Muscle of leg (tissue), 11 donors: Measurements from ENCODE around the gene EXOC4. TPM values are rescaled to one million over a fixed set of nuclear protein-coding genes. Genes with fewer than 3 reads are reported as not detected.

Source experiments
- DNase-seq: peaks from one replicate; pipeline ENCODE4 v3.0.0; 2013
- H3K27ac ChIP-seq: one replicate; pipeline ENCODE4 v1.5.1; 2013; ENCODE audit warnings: mild to moderate bottlenecking, low read length, control low read depth
- H3K27me3 ChIP-seq: one replicate; pipeline ENCODE4 v1.6.1; 2013; ENCODE audit warnings: low read length; ENCODE audit not compliant: control insufficient read depth, insufficient read depth
- H3K36me3 ChIP-seq: one replicate; pipeline ENCODE4 v1.6.1; 2013; ENCODE audit warnings: low read length; ENCODE audit not compliant: control insufficient read depth, insufficient read depth
- H3K4me1 ChIP-seq: one replicate; pipeline ENCODE4 v1.6.1; 2013; ENCODE audit warnings: low read length; ENCODE audit not compliant: control insufficient read depth, insufficient read depth
- H3K4me3 ChIP-seq: one replicate; pipeline ENCODE4 v1.5.1; 2013; ENCODE audit warnings: low read length, control low read depth
- H3K9me3 ChIP-seq: replicated peaks from 2 replicates; pipeline ENCODE4 v1.6.1; 2013; ENCODE audit warnings: low read depth, low read length; ENCODE audit not compliant: control insufficient read depth
- WGBS: methylation state at CpG from one replicate; pipeline ENCODE4 v1.1.5; 2013; ENCODE audit warnings: missing lambda C conversion rate; ENCODE audit not compliant: insufficient coverage; 5-methylcytosine and 5-hydroxymethylcytosine counted together
- polyA plus RNA-seq, 8 donors: library from polyadenylated mRNA; unstranded; fragments of 120-200 nt; gene quantifications; one replicate each; pipeline versions ENCODE4 v1.2.1 to v1.2.3, GENCODE V29; 2013; ENCODE audit warnings: inconsistent platforms in 1 of 8, low replicate concordance in 1 of 8; ENCODE audit not compliant: insufficient read length in 8 of 8, insufficient read depth in 1 of 8
- total RNA-seq: library from RNA; stranded (reverse); fragments of 120-200 nt; gene quantifications from one replicate; pipeline ENCODE4 v1.2.4, GENCODE V29; 2013

EXOC4 gene
- total and polyA plus RNA-seq, 9 donors, result 37.3 to 64.9 (median 41.1) TPM

GRCh38 chr7:133234961-133235875 lies 17.7 kb upstream of the EXOC4 start:
- H3K27me3 ChIP-seq, result no peaks in the 10 kb centered on the region
- no peak overlapping the region for H3K4me3 ChIP-seq
- no CpG with 5 or more reads among the region's 4 CpGs for WGBS
- no peak overlapping the region for H3K27ac ChIP-seq
- no peaks in the 10 kb centered on the region for H3K36me3 ChIP-seq
- DNase-seq, result peak; percentile 61
- no peaks in the 10 kb centered on the region for H3K9me3 ChIP-seq
- H3K4me1 ChIP-seq, result no peaks in the 10 kb centered on the region

GRCh38 chr7:133237545-133237944 lies 15.3 kb upstream of the EXOC4 start:
- H3K9me3 ChIP-seq, result no peaks in the 10 kb centered on the region
- H3K4me3 ChIP-seq, result no peak overlapping the region
- DNase-seq, result no peak
- H3K27me3 ChIP-seq, result no peaks in the 10 kb centered on the region
- 100% methylated on average over 1 of the region's 3 CpGs for whole genome bisulfite sequencing
- no peaks in the 10 kb centered on the region for H3K36me3 ChIP-seq
- no peaks in the 10 kb centered on the region for H3K4me1 ChIP-seq
- H3K27ac ChIP-seq, result no peak overlapping the region

DNA sequence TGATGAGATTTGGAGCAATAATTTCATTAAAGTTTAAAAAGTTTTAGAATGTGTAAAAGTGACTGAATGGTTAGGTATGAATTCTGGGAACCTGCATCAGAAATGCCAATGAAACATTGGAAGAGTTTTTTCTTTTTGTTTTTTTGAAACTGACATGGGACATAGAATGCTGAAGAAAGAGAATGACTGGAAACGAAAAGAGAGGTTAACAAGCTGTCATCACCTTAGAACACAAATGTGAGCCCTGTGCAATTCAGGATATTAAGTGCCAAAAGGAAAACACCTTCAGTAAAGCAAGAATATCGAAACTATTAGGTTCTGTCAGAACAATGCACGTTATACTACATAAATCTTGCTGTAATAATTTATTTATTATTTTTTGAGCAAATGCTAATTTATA lies 12.6 kb upstream of the EXOC4 start:
- WGBS, result no CpG with 5 or more reads among the region's 3 CpGs
- H3K27ac ChIP-seq, result no peak overlapping the region

DNA sequence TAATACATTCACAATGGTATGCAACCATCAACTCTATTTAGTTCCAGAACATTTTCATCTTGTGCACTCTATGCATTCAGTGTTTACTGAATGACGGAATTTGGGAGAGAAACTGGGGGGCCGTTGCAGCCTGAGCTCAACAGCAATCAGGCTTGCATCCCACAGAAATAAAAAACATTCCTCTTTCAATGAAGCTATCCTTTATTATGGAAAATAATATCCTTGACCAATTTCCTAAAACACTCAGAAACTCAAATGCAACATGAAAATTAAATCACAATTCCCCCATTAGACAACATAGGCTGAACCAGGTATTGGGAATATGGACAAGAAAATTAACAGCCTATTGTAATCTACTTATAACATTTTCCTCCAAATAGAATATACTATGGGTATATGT lies 6.3 kb upstream of the EXOC4 start:
- H3K36me3 ChIP-seq, result no peaks in the 10 kb centered on the region
- H3K4me1 ChIP-seq, result no peaks in the 10 kb centered on the region
- no peaks in the 10 kb centered on the region for H3K27me3 ChIP-seq
- no peak overlapping the region for H3K4me3 ChIP-seq
- DNase-seq, result no peak
- peaks cover 4% of the 10 kb centered on the region for H3K9me3 ChIP-seq
- no peak overlapping the region for H3K27ac ChIP-seq
- no CpG with 5 or more reads among the region's 2 CpGs for WGBS

More for the DNA sequence above, 12.6 kb upstream of the EXOC4 start:
- DNase-seq, result no peak
- no peaks in the 10 kb centered on the region for H3K27me3 ChIP-seq
- H3K4me1 ChIP-seq, result no peaks in the 10 kb centered on the region
- no peak overlapping the region for H3K4me3 ChIP-seq
- H3K9me3 ChIP-seq, result no peaks in the 10 kb centered on the region
- no peaks in the 10 kb centered on the region for H3K36me3 ChIP-seq

DNA sequence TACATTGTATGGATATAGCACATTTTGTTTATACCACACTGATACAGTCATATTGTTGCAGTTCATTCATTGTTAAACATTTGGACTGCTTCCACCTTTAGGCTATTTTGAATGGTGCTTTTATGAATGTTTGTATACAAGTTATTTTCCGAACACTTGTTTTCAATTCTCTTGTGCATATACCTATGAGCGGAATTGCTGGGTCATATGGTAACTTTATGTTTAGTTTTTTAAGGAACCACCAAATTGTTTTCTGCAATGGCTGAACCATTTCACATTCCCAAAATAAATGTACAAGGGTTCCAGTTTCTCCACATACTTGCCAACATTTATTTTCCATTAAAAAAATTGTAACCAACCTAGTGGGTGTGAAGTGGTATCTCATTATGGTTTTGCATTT lies 4.0 kb upstream of the EXOC4 start:
- H3K27me3 ChIP-seq, result no peaks in the 10 kb centered on the region
- no CpG with 5 or more reads among the region's 2 CpGs for WGBS

DNA sequence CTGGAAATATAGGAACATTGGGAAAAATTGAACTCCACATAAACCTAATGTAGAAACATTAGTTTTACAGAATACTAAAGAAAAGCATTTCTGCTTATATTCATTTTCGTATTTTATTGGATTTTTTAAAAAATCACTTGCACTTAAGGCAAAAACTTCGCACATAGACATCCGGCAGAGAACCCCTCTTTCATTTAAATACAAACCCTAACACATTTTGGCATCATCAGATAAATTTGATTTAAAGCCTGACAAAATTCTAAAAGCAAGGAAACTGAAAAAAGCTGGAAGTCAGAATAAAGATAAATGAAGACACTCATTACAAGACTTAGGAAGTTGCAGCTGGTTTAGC lies 396 bp upstream of the EXOC4 start:
- no peak for DNase-seq
- Histone ChIP-seq H3K27me3 (no peaks in the 10 kb centered on the region), H3K27ac (no peak overlapping the region), H3K36me3 (no peaks in the 10 kb centered on the region), H3K4me1 (peaks cover 3% of the 10 kb centered on the region), H3K4me3 (no peak overlapping the region), H3K9me3 (peaks cover 4% of the 10 kb centered on the region)
- WGBS, result no CpG with 5 or more reads among the region's 3 CpGs

More for the DNA sequence above, 4.0 kb upstream of the EXOC4 start:
- Histone ChIP-seq H3K9me3 (peaks cover 4% of the 10 kb centered on the region), H3K36me3 (no peaks in the 10 kb centered on the region), H3K4me1 (peaks cover 3% of the 10 kb centered on the region), H3K27ac (no peak overlapping the region), H3K4me3 (no peak overlapping the region)
- no peak for DNase-seq

- Histone ChIP-seq H3K9me3 (peaks cover 4% of the 10 kb centered on the region), H3K27me3 (no peaks in the 10 kb centered on the region), H3K36me3 (no peaks in the 10 kb centered on the region), H3K4me3 (peak overlapping the region; percentile 87), H3K4me1 (peaks cover 3% of the 10 kb centered on the region), H3K27ac (peak overlapping the region; percentile 81)
- DNase-seq, result peak; percentile 25
- 0% methylated on average over 2 of the region's 7 CpGs for WGBS
Observed at GRCh38 chr7:133253519-133253875, 619 bp downstream of the EXOC4 start.

GRCh38 chr7:133255486-133255885 lies 2.6 kb downstream of the EXOC4 start:
- WGBS, result no CpG with 5 or more reads among the region's 2 CpGs
- no peak for DNase-seq
- H3K4me1 ChIP-seq, result peaks cover 3% of the 10 kb centered on the region
- no peak overlapping the region for H3K4me3 ChIP-seq
- H3K36me3 ChIP-seq, result no peaks in the 10 kb centered on the region
- no peaks in the 10 kb centered on the region for H3K27me3 ChIP-seq
- no peaks in the 10 kb centered on the region for H3K9me3 ChIP-seq
- H3K27ac ChIP-seq, result no peak overlapping the region

- Histone ChIP-seq H3K4me1 (peaks cover 3% of the 10 kb centered on the region), H3K4me3 (no peak overlapping the region), H3K9me3 (no peaks in the 10 kb centered on the region), H3K27me3 (no peaks in the 10 kb centered on the region), H3K36me3 (no peaks in the 10 kb centered on the region), H3K27ac (no peak overlapping the region)
- DNase-seq, result no peak
- WGBS, result 87% methylated on average over 4 of the region's 6 CpGs
Observed at GRCh38 chr7:133258174-133258573, 5.3 kb downstream of the EXOC4 start.

- no peak overlapping the region for H3K4me3 ChIP-seq
- no peaks in the 10 kb centered on the region for H3K4me1 ChIP-seq
- no peak overlapping the region for H3K27ac ChIP-seq
- H3K36me3 ChIP-seq, result no peaks in the 10 kb centered on the region
- no peaks in the 10 kb centered on the region for H3K9me3 ChIP-seq
- no peaks in the 10 kb centered on the region for H3K27me3 ChIP-seq
- DNase-seq, result no peak
Observed at GRCh38 chr7:133265821-133266220, 12.9 kb downstream of the EXOC4 start.

DNA sequence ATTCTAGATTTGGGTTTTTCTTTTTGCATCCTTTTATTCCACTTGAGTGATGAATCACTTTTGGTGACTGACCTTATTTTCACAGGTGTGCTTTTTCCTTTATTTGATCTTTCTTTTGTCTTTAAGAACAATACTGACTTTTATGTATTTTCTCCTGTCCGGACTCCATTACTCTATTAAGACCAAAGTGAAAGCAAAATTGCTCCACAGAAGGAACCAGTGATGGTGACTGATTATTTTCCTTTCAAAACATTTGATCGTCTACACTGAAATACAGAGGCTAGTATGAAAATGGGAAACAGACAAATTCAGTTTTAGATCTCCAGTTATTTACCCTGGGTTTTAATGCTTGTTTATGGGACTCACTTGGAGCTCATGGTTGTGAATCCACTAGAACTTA lies 15.5 kb downstream of the EXOC4 start:
- Histone ChIP-seq H3K9me3 (no peaks in the 10 kb centered on the region), H3K4me3 (no peak overlapping the region), H3K4me1 (no peaks in the 10 kb centered on the region), H3K27me3 (no peaks in the 10 kb centered on the region), H3K27ac (no peak overlapping the region), H3K36me3 (no peaks in the 10 kb centered on the region)
- no peak for DNase-seq
- WGBS, result no CpG with 5 or more reads among the region's 2 CpGs
